Small intestine (tissue), 7 donors: ENCODE data around the gene IL4R. TPM values are rescaled to one million over a fixed set of nuclear protein-coding genes. Genes with fewer than 3 reads are reported as not detected.

Source experiments
- DNase-seq, 2 donors: peaks; one replicate each; pipeline versions ENCODE4 v3.0.0 to v3.0.0-alpha.2; 2013
- FAIRE-seq: peaks from 2 replicates; lab custom pipeline; 2012; peaks lifted over from hg19 to GRCh38; lab: Jason Lieb, UNC
- H3K27ac ChIP-seq, 3 donors: one replicate each; pipeline ENCODE4 v1.5.1; 2013; ENCODE audit warnings: low read length in 2 of 3, mild to moderate bottlenecking in 2 of 3, control low read depth in 1 of 3, inconsistent platforms in 1 of 3, low read depth in 1 of 3, moderate library complexity in 1 of 3
- H3K27me3 ChIP-seq, 3 donors: one replicate each; pipeline ENCODE4 v1.6.1; 2013; ENCODE audit warnings: low read length in 3 of 3, inconsistent platforms in 1 of 3; ENCODE audit not compliant: control insufficient read depth in 3 of 3, insufficient read depth in 3 of 3
- H3K36me3 ChIP-seq, 3 donors: one replicate each; pipeline ENCODE4 v1.6.1; 2013; ENCODE audit warnings: low read length in 3 of 3, inconsistent platforms in 1 of 3, low read depth in 1 of 3, mild to moderate bottlenecking in 1 of 3, moderate library complexity in 1 of 3; ENCODE audit not compliant: control insufficient read depth in 3 of 3, insufficient read depth in 2 of 3
- H3K4me1 ChIP-seq, 3 donors: one replicate each; pipeline ENCODE4 v1.6.1; 2013; ENCODE audit warnings: low read length in 2 of 3, inconsistent platforms in 1 of 3, low read depth in 1 of 3, mild to moderate bottlenecking in 1 of 3, moderate library complexity in 1 of 3; ENCODE audit not compliant: control insufficient read depth in 3 of 3, insufficient read depth in 2 of 3
- H3K4me3 ChIP-seq, 3 donors: one replicate each; pipeline ENCODE4 v1.5.1; 2013; ENCODE audit warnings: low read length in 3 of 3, control low read depth in 1 of 3, inconsistent platforms in 1 of 3, low read depth in 1 of 3, mild to moderate bottlenecking in 1 of 3, moderate library complexity in 1 of 3
- H3K9me3 ChIP-seq, 2 donors: one replicate each; pipeline ENCODE4 v1.6.1; 2013; ENCODE audit warnings: low read depth in 1 of 2, low read length in 1 of 2; ENCODE audit not compliant: control insufficient read depth in 2 of 2, insufficient read depth in 1 of 2
- WGBS, 3 donors: extraction: QIAGEN DNeasy Blood & Tissue Kit; methylation state at CpG; one replicate each; pipeline ENCODE4 v1.1.7; 2013; 5-methylcytosine and 5-hydroxymethylcytosine counted together
- polyA plus RNA-seq, 4 donors: library from polyadenylated mRNA; stranded (reverse) in 3 of 4; unstranded in 1 of 4; fragments of 200-250 nt in 3 of 4; fragments of 120-200 nt in 1 of 4; gene quantifications; one replicate each; pipeline versions ENCODE4 v1.2.1 to v1.2.3, GENCODE V29; 2013
- donor health status: healthy with polysubstance abuse.
- donor health status: control.
- donor health status: control.
- donor health status: Bipolar disorder and iron deficiency.
- donor health status: healthy.

The IL4R gene
- polyA plus RNA-seq, 4 donors, result 28.1 to 32.7 (median 30.4) TPM

DNA sequence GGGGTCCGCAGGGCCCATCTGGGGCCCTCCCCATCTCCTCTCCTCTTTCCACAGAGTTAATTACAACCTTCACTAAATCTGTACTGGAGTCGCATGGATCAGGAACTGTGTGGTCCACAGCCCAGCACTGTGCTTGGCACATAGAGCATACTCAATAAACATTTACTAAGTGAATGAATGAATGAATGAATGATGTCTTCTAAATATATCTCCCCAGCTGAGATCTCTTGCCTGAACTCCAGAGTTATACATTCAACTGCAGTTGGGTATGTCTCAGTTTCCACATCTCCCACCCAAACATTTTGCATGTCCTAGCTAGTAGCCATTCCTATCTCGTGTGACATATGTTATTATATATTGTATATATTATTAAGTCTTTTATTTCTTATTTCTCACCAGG is 59.5 kb downstream of the IL4R start:
- Histone ChIP-seq H3K27me3 (no peaks in the 10 kb centered on the region), H3K27ac (no peak overlapping the region)
- no peak for DNase-seq

DNA sequence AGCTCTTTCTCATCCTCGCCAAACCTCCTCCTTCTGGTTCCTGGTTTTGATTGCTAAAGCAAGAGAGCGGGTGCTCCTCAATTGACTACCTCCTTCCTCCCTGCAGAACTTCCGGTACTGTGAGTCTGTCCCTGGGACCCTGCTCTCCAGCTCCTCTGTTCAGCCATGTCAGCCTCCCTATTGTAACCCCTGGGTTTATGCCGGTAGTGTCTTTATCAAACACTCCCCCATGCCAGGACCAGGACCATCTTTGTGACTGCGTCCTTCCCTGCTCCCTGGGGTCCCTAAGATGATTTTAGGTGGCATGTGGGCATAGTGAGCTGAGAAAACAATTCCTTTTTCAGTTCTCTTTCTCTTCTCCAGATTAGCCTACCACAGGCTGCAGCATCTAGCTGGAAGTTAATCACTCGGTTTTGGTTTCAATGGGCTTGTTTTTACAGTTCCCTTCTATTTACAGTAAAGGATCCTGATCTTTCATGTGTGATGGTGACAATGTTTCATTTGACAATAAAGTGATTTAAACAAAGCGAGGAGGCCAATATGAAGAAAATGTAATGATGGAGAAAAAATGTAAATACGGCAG is 60.5 kb downstream of the IL4R start:
- no peaks in the 10 kb centered on the region for H3K27me3 ChIP-seq
- 67 to 81% (median 72%) methylated on average over 8 of the region's 8 CpGs for WGBS, 3 donors
- H3K27ac ChIP-seq, result peak overlapping the region in 1 of 3 donors; percentile 69
- no peaks in the 10 kb centered on the region for H3K4me1 ChIP-seq
- H3K36me3 ChIP-seq, result no peaks in the 10 kb centered on the region
- H3K4me3 ChIP-seq, result no peak overlapping the region
- DNase-seq (no peak), FAIRE-seq (no peak)
- H3K9me3 ChIP-seq, result no peaks in the 10 kb centered on the region

More for the DNA sequence above, 59.5 kb downstream of the IL4R start:
- FAIRE-seq, result no peak
- H3K4me3 ChIP-seq, result no peak overlapping the region
- WGBS, 3 donors, result 93 to 96% (median 93%) methylated on average over 3 of the region's 3 CpGs
- H3K9me3 ChIP-seq, result no peaks in the 10 kb centered on the region
- H3K36me3 ChIP-seq, result no peaks in the 10 kb centered on the region
- no peaks in the 10 kb centered on the region for H3K4me1 ChIP-seq

DNA sequence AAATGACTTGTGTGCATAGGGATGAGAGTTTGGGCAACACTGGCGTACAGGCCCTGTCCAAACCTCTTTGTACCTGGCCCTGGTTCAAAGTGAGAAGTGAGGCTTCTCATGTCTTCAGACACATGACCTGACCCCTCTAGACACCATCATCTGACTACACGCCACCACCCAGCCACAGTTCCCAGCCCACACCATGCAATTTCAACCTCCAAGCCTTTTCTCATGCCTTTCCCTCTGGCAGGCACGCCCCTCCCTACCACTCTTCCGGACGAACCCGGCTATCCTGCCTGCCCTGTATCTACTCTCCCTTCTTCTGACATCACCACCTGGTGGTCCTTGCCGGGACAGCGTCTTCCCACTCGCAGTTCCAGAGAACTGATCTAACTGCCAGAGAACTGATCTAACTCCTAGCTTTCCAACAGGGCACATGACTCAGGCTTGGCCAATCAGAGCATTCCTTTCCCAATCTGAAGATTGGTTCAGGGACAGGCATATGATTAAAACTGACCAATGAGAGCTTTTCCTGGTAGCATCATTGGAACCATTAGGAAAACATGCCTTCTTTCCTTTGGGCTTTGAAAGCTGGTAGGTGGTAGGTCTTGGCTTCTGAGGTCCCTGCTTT is 61.1 kb downstream of the IL4R start:
- no peak overlapping the region for H3K4me3 ChIP-seq
- whole genome bisulfite sequencing, 3 donors, result 20 to 28% (median 27%) methylated on average over 9 of the region's 9 CpGs

DNA sequence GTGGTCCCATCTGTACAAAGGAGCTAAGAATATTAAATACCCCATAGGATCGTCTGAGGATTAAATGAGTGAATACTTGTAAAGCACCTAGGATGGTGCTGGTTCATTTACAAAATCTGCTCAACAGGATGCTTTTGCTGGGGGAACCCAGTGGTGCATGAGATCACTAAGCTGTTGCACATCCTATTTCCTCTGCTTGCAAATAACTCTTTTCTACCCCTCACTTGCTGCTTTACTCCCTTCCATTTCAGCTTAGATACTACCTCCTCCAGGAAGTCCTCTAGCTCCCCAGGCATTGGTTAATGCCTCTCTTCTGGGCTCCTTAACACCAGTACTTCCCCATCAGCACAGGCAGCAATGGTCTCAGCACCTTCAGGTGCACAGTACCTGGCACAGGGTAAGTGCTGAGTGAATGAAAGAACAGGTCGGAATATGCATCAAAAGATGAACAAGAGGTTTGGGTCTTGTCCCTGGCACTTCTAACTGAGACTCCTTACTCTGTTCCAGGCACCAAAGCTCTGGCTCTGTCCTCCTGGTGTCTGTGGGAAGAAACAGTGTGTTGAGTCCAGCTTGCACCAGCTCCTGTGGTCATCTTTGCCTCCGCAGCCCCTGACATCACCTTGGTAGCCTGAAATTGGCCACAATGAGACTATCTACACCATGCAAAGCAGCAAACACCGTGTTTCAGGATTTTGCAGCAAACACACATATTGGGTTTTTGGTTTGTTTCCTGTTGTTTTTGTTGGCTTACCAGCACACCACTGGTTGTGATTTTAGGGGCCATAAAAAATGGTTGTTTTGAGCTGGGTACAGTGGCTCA is 64.1 kb downstream of the IL4R start:
- H3K4me3 ChIP-seq, result no peak overlapping the region
- DNase-seq, result no peak
- no peaks in the 10 kb centered on the region for H3K36me3 ChIP-seq
- H3K9me3 ChIP-seq, result no peaks in the 10 kb centered on the region
- H3K4me1 ChIP-seq, result no peaks in the 10 kb centered on the region
- 56 to 58% (median 57%) methylated on average over 4 of the region's 4 CpGs for WGBS, 3 donors
- no peaks in the 10 kb centered on the region for H3K27me3 ChIP-seq
- no peak overlapping the region for H3K27ac ChIP-seq
- no peak for FAIRE-seq

More for the DNA sequence above, 61.1 kb downstream of the IL4R start:
- Histone ChIP-seq H3K36me3 (no peaks in the 10 kb centered on the region), H3K27me3 (no peaks in the 10 kb centered on the region), H3K27ac (peak overlapping the region in 1 of 3 donors; percentile 69), H3K4me1 (no peaks in the 10 kb centered on the region), H3K9me3 (no peaks in the 10 kb centered on the region)
- DNase-seq (peak; percentile 45 to 64), FAIRE-seq (no peak)

DNA sequence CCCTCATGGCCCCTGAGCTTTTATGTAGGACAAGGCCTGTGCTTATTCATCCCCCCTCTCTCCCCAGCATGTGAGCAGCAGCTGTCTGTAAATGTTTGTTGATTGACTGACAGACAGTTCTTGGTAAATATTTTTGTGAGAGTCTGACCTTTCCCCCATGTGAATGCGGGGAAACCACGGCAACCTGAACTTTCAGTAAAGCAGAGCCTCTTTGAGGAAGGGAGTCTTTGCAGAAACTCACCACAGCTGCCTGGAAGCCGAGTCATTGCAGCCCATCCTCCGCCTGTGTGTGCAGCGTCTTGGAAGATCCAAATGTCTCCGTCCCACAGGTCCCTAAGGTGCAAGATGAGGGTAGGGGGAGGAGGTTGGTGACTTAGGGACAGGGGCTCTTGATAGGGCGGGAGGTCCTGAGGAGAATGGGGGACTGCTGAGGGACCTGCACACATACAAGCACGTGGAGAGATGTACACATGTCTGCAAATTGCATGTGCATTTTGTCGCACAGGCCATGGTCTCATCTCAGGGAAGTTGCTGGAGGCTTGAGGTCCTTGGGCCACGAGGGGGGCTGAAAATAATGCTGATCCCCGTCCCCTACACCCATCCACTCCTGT is 65.2 kb downstream of the IL4R start:
- no peak for FAIRE-seq
- H3K9me3 ChIP-seq, result no peaks in the 10 kb centered on the region
- no peak for DNase-seq
- WGBS, 3 donors, result 54 to 62% (median 57%) methylated on average over 11 of the region's 11 CpGs
- H3K27ac ChIP-seq, result no peak overlapping the region
- no peaks in the 10 kb centered on the region for H3K27me3 ChIP-seq
- H3K4me1 ChIP-seq, result no peaks in the 10 kb centered on the region
- no peak overlapping the region for H3K4me3 ChIP-seq
- no peaks in the 10 kb centered on the region for H3K36me3 ChIP-seq

DNA sequence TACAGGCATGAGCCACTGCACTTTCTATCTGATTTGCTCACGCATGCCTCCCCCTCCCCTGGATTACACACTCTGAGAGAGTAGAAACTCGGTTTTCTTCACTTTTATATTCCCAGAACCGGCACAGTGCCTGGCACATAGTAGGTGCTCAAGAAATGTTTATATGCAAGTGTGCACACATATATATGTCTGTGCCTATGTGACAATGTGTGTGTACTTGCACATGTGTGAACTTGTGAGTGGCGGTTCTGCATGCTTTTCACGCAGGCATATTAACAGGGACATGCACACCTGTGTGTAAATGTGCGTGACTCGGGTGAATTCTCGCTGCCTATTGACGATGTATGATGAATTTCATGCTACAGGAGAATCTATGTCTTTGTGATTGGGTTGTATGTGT is 66.1 kb downstream of the IL4R start:
- Histone ChIP-seq H3K27me3 (no peaks in the 10 kb centered on the region), H3K27ac (no peak overlapping the region), H3K9me3 (no peaks in the 10 kb centered on the region), H3K36me3 (no peaks in the 10 kb centered on the region), H3K4me1 (no peaks in the 10 kb centered on the region), H3K4me3 (no peak overlapping the region)
- no peak for DNase-seq
- WGBS, 3 donors, result 90 to 93% (median 93%) methylated on average over 9 of the region's 9 CpGs
- no peak for FAIRE-seq

DNA sequence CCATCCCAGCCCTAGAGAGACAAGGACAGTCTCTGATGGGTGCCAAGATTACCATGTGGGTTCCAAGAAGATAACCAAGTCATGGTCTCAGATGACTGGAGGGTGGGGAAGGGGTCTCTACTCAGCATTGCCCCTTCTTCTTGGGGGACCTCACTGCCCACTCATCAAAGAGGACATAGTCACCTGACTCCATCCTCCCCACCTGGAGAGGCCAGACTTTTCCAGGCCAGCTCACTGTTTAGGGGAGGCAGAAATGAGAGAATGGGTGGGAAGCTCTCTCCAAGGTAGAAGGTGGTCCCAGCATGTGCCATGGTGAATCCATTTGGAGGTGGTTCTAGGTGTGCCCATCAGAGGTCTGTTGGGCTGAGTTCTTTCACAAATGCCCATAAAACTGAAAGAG is 67.5 kb downstream of the IL4R start:
- H3K4me1 ChIP-seq, result no peaks in the 10 kb centered on the region
- H3K36me3 ChIP-seq, result no peaks in the 10 kb centered on the region
- no peak overlapping the region for H3K27ac ChIP-seq
- peaks cover 0 to 3% of the 10 kb centered on the region in 2 donors for H3K9me3 ChIP-seq
- DNase-seq (no peak), FAIRE-seq (no peak)
- H3K4me3 ChIP-seq, result no peak overlapping the region
- H3K27me3 ChIP-seq, result no peaks in the 10 kb centered on the region
